DMS114 treated with DMSO at 0.1 percent for 48 hours (cell line): ENCODE data around the gene PPT1.

Experiments used
- DNase-seq: peaks from one replicate; lab custom pipeline; 2025; ENCODE audit not compliant: unreplicated experiment; lab: John Stamatoyannopoulos, UW

The PPT1 gene

GRCh38 chr1:40032240-40032891 lies 64.7 kb downstream of the PPT1 start:
- peak; percentile 64 for DNase-seq

- DNase-seq: no peak
Observed at GRCh38 chr1:40030528-40031135, 66.4 kb downstream of the PPT1 start.

DNA sequence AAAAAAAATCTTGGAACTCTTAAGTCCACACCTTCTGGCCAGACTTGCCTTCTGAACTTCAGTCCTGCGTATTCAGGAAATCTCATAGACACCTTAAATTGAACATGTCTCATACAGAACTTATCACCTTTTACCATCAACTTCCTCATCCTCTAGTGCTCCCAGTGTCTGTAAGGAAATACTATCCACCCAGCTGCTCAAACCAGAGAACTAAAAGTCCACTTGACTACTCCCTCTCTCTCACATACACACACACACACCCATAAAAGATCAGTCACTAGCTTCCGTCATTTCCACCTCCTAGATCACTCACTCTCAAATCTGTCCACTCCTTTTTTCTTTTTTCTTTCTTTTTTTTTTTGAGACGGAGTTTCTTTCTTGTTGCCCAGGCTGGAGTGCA lies 67.4 kb downstream of the PPT1 start:
- DNase-seq: no peak

DNA sequence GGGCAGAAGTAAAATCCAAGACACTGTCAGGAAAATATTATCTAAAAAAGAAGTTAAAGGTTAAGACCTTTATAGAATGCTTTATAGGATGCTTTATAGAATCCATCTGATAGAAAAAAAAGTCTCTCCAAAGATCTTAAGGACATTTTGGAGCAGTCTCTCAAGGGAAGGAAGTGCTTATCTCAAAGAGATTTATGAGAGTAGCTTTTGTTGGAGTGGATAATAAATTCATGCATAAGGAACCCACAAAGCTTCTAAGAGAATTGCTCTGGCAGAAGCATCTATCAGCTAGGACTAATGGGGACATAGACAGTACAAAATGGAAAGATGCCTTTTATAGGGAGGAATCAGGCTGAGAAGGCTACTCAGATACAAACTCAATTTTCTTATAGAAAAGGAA lies 69.4 kb downstream of the PPT1 start:
- DNase-seq: no peak

DNA sequence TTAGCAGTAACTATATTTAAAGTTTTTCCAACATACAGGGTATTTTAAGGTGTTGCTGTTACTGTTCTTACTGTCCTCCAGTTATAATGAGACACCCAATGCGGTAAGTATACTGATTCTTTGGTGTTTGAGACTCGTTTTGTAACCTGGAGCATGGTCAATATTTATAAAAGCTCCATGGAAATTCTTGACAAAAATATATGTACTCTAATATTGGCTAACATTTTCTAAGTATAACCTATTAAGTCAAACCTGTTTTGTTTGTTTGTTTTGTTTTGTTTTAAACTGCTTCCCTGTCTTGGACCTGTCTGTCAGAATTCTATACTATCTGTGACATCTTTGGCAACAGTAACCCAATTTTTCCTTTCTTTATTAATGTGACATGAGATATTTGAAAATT lies 72.4 kb downstream of the PPT1 start:
- DNase-seq: no peak

DNA sequence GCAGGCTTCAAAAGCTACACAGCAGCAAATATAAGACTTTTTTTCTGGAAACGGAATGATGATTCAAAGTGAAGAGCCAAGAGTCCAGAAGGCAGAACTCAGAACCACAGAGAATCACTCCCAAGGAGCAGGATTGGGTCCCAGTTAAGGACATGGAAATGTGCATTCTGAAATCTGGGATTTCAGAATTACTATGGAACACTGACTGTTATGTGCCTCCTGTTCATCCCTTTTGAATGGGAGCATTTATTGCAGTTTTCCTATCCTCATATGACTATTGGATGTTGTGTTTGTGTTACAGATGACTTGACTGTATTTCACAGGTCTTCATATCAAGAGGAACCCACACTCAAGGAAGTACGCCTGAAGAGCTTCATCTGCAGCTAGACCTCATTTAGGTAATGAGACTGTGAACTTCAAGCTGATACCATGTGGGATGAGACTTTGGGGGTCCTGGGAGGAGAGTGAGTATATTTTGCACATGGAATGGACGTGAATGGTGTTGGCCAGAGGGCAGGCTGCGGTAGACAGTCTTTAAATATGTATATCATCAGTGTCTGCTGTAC lies 73.6 kb downstream of the PPT1 start:
- DNase-seq: no peak
